AG09319 (cell line): Measurements from ENCODE around the gene TRPM4.
"Not testable (repeated sequence)": the region's sequence is repeated elsewhere in the genome, so short reads cannot be mapped to it uniquely, and the experiment has no call there.

Experiments used
- DNase-seq: peaks from one replicate; pipeline ENCODE4 v3.0.0-alpha.2; 2010; ENCODE audit warnings: low read depth; ENCODE audit errors: extremely low read depth
- TF ChIP-seq, protein P1 (sequence below): IDR thresholded peaks from 2 replicates; pipeline ENCODE4 v1.5.1; 2011; ENCODE audit warnings: low read depth, mild to moderate bottlenecking, inconsistent platforms, low read length, moderate library complexity

The TRPM4 gene

DNA sequence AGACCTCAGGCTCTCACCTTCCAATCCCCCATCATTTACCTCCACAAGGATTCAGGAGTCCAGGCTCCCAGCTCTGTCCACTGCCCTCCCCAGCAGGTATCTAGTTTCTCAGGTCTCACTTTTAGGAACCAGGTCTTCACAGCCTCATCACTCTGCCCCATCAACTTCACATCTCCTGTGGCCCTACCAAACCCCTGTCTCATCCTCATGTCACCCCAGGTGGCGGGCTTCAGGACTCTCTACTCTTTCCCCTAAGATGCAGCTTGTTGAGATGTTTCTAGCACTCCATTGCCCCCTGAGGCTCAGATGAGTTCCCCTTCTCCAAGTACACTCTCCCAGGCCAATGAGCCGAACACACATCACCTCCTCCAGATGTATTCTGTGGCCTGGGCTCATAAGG is 36.7 kb upstream of the TRPM4 start:
- TF ChIP-seq, protein P1, sequence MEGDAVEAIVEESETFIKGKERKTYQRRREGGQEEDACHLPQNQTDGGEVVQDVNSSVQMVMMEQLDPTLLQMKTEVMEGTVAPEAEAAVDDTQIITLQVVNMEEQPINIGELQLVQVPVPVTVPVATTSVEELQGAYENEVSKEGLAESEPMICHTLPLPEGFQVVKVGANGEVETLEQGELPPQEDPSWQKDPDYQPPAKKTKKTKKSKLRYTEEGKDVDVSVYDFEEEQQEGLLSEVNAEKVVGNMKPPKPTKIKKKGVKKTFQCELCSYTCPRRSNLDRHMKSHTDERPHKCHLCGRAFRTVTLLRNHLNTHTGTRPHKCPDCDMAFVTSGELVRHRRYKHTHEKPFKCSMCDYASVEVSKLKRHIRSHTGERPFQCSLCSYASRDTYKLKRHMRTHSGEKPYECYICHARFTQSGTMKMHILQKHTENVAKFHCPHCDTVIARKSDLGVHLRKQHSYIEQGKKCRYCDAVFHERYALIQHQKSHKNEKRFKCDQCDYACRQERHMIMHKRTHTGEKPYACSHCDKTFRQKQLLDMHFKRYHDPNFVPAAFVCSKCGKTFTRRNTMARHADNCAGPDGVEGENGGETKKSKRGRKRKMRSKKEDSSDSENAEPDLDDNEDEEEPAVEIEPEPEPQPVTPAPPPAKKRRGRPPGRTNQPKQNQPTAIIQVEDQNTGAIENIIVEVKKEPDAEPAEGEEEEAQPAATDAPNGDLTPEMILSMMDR = no peak
- no peak for DNase-seq

DNA sequence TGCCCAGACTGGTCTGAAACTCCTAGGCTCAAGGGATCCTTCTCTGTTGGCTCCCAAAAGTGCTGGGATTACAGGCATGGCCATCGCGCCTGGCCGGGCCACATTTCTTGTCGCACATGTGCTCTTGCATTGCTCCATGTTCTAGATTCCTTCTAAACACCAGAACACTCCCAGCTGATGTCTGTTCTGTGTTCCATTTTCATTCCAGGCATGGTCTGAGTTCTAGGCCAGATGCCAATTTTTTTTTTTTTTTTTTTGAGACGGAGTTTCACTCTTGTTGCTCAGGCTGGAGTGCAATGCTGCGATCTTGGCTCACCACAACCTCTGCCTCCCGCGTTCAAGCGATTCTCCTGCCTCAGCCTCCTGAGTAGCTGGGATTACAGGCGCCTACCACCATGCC is 35.8 kb upstream of the TRPM4 start:
- DNase-seq = not testable (repeated sequence)

DNA sequence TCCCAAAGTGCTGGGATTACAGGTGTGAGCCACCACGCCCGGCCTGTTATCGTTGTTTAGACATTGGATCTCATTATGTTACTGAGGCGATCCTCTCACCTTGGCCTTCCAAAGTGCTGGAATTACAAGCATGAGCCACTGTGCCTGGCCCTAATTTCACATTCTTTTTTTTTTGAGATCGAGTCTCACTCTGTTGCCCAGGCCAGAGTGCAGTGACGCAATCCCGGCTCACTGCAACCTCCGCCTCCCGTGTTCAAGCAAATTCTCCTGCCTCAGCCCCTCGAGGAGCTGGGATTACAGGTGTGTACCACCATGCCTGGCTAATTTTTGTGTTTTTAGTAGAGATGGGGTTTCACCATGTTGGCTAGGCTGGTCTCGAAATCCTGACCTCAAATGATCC is 34.3 kb upstream of the TRPM4 start:
- DNase-seq = not testable (repeated sequence)

DNA sequence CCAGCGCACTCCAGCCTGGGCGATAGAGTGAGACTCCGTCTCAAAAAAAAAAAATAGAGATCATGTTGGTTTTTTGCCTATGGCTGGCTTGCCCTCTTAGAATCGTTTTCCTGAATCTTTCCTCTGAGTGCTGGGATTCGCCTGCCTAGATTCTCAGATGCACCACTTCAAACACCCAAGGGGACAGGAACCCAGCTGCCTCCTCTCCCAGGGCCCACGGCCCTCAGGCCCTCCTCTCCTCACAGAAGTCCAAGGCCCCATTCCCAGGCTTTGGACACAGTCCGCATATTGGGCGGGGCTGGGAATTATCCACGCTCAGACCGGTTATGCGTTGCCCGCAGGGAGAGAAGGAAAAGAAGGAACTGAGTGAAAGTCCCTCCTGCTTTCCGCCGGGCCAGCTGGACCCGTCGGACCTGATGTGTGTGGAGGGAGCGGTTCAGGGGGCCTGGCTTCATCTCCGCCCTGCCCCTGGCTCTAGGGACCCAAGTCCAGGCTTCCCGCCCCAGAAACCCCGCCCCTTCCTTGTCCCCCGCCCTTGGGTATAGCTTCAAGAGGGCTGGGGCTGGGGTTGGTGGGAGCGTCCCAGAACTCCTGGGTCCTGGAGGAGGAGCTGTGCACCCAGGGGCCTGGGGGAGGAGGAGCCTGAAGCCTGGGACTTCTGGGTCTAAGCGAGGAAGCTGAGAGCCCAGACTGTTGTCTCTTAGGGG is 32.4 kb upstream of the TRPM4 start:
- no peak for DNase-seq
- TF ChIP-seq, protein P1 = no peak

DNA sequence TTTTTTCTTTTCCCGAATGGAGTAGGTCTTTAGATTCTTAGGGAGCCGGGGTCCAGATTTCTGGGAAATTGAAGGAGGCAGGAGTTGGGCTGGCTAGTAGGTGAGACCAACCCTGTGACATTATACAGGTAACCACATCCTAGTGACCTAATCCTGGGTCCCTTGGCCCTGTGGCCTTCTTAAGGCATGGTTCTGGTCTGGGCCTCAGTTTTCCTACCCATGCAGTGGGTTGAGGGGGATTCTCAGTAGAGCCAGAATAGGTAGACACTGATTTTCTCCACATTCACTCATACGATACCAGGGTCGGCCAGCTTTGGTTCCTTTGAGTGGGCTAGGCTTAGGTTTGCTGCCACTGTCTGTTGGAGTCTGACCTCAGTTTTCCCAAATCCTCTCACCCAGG is 31.0 kb upstream of the TRPM4 start:
- DNase-seq = no peak
- TF ChIP-seq, protein P1 = no peak

DNA sequence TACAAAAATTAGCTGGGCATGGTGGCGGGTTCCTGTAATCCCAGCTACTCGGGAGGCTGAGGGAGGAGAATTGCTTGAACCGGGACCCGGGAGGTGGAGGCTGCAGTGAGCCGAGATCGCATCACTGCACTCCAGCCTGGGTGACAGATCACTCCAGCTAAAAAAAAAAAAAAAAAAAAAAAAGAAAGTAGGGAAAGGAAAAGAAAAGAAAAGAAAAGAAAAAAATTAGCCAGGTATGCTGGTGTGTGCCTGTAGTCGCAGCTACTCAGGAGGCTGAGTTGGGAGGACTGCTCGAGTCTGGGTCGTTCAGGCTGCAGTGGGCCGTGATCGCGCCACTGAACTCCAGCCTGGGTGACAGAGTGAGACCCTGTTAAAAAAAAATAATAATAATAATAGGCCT is 30.4 kb upstream of the TRPM4 start:
- not testable (repeated sequence) for DNase-seq

DNA sequence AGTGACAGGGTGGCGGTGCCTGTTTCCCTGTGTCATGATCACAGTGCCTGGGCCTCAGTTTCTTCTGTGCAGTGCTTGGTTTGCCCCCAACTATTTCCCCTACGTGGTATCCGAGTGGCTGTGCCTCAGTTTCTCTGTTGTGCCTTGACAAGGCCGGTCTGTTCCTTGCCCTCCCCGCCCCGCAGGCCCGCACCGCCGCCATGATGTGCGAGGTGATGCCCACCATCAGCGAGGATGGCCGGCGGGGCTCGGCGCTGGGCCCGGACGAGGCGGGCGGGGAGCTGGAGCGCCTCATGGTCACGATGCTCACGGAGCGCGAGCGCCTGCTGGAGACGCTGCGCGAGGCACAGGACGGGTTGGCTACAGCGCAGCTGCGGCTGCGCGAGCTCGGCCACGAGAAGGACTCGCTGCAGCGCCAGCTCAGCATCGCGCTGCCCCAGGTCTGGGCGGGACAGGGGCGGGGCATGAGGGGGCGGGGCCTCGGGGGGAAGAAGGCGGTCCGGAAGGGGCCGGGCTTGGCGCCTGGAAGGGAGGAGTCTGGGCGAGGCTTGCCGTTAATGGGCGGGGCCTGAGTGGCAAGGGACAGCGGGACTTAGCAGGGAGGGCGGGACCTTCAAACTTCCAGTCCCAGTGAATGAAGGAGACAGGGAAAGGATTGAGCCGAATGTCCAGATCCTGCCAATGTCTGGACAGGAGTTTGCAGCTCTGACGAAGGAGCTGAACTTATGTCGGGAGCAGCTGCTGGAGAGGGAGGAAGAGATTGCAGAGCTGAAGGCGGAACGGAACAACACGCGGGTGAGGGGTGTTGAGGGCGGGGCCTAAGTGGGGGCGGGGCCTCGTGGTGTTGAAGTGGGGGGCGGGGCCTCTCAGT is 29.7 kb upstream of the TRPM4 start:
- peak; percentile 92 for DNase-seq
- TF ChIP-seq, protein P1 = peak; percentile 7; the same call in 1 of the 2 replicates

DNA sequence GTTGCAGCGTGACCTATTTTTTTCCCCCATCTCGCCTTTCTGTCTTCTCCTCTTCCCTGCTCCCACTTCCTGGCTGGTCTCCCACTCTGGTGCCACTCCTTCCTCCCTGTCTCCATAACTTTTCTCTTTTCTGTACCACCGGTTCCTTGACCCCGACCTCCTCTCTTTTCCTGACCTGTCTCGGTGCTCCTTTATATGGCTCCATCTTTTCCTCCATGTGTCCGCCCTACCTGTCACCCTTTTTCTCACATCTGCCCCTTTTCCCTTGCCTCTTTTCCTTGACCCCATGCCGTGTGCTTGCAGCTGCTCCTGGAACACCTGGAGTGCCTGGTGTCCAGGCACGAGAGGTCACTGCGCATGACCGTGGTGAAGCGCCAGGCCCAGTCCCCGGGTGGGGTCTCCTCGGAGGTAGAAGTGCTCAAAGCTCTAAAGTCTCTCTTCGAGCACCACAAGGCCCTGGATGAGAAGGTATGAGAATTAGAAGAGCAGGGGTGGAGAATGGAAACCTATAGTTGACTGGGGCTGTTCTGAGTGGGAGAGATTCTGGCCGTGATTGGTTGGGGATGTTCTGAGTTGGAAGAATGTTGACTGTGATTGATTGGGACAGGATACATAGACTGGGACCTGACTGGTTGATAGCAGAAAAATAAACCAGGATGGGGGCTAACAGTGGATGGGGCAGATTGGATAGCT is 28.9 kb upstream of the TRPM4 start:
- no peak for DNase-seq
- TF ChIP-seq, protein P1 = no peak
